HEK293 (cell line): ENCODE measurements around the gene SGCB.

ENCODE experiments used
- CTCF ChIA-PET: fragments of 350-600 bp; formaldehyde crosslinking; extraction: SDS; loops from one replicate; lab custom pipeline; 2021; ENCODE audit warnings: antibody characterized with exemption; lab: Yijun Ruan, JAX
- POLR2A ChIA-PET: fragments of 300-600 bp; formaldehyde crosslinking; extraction: SDS; loops from one replicate; lab custom pipeline; 2020; ENCODE audit warnings: antibody characterized with exemption, inconsistent platforms; lab: Yijun Ruan, JAX
- H3K27ac ChIP-seq: fragments of 200-500 bp; sonication (Bioruptor generic); 2 replicates; pipeline ENCODE4 v1.5.1; 2014; ENCODE audit warnings: low read depth, low read length, control low read depth, inconsistent platforms; ENCODE audit errors: extremely low read depth
- H3K36me3 ChIP-seq, 2 experiments: fragments of 200-500 bp in 1 of 2; sonication (Bioruptor generic) in 1 of 2; 1 replicate in 1 of 2; 2 replicates in 1 of 2; pipeline ENCODE4 v1.5.1; 2014 to 2017; ENCODE audit warnings: inconsistent platforms in 2 of 2, low read length in 2 of 2; ENCODE audit not compliant: control insufficient read depth in 2 of 2, insufficient read depth in 1 of 2
- H3K4me1 ChIP-seq: fragments of 200-500 bp; sonication (Bioruptor generic); 2 replicates; pipeline ENCODE4 v1.5.1; 2014; ENCODE audit warnings: mild to moderate bottlenecking, low read length, inconsistent platforms; ENCODE audit not compliant: control insufficient read depth, insufficient read depth
- H3K4me3 ChIP-seq: 2 replicates; pipeline ENCODE4 v1.5.1; 2011; ENCODE audit warnings: low read depth, mild to moderate bottlenecking, control low read depth, low read length, moderate library complexity
- H3K9me3 ChIP-seq: fragments of 200-500 bp; sonication (Bioruptor generic); 2 replicates; pipeline ENCODE4 v1.5.1; 2014; ENCODE audit warnings: low read depth, low read length, inconsistent platforms; ENCODE audit not compliant: control insufficient read depth, insufficient read depth
- ELK4 ChIP-seq: IDR thresholded peaks from 2 replicates; pipeline ENCODE4 v1.6.1; 2011; ENCODE audit warnings: mild to moderate bottlenecking, low read depth, low read length, borderline replicate concordance
- KLF16 ChIP-seq: fragments of 450-650 bp; formaldehyde crosslinking; IDR thresholded peaks from 2 replicates; pipeline ENCODE4 v1.5.1; 2017; ENCODE audit warnings: missing biosample characterization, missing genetic modification characterization
- MZF1 ChIP-seq: fragments of 450-650 bp; formaldehyde crosslinking; IDR thresholded peaks from 2 replicates; pipeline ENCODE4 v1.5.1; 2017; ENCODE audit warnings: missing biosample characterization, missing genetic modification characterization, borderline replicate concordance
- PRDM2 ChIP-seq: fragments of 450-650 bp; formaldehyde crosslinking; IDR thresholded peaks from 2 replicates; pipeline ENCODE4 v1.5.1; 2016; ENCODE audit warnings: missing biosample characterization, missing genetic modification characterization, borderline replicate concordance
- RBAK ChIP-seq: fragments of 450-650 bp; formaldehyde crosslinking; IDR thresholded peaks from 2 replicates; pipeline ENCODE4 v1.5.1; 2016; ENCODE audit warnings: missing biosample characterization, missing genetic modification characterization
- YY1 ChIP-seq: fragments of 450-650 bp; formaldehyde crosslinking; IDR thresholded peaks from 2 replicates; pipeline ENCODE4 v1.5.1; 2018; ENCODE audit warnings: missing biosample characterization, missing genetic modification characterization
- ZIC2 ChIP-seq: fragments of 450-650 bp; formaldehyde crosslinking; IDR thresholded peaks from 2 replicates; pipeline ENCODE4 v1.5.1; 2016; ENCODE audit warnings: missing biosample characterization, missing genetic modification characterization
- ZNF18 ChIP-seq: fragments of 450-650 bp; formaldehyde crosslinking; IDR thresholded peaks from 2 replicates; pipeline ENCODE4 v1.5.1; 2016; ENCODE audit warnings: missing biosample characterization, missing genetic modification characterization
- ZNF248 ChIP-seq: fragments of 450-650 bp; formaldehyde crosslinking; IDR thresholded peaks from 2 replicates; pipeline ENCODE4 v1.5.1; 2017; ENCODE audit warnings: missing biosample characterization, missing genetic modification characterization
- ZNF26 ChIP-seq: fragments of 450-650 bp; formaldehyde crosslinking; IDR thresholded peaks from 2 replicates; pipeline ENCODE4 v1.5.1; 2016; ENCODE audit warnings: missing biosample characterization, missing genetic modification characterization
- ZNF398 ChIP-seq: fragments of 450-650 bp; formaldehyde crosslinking; IDR thresholded peaks from 2 replicates; pipeline ENCODE4 v1.5.1; 2017; ENCODE audit warnings: missing biosample characterization, missing genetic modification characterization
- ZNF404 ChIP-seq: fragments of 450-650 bp; formaldehyde crosslinking; IDR thresholded peaks from 2 replicates; pipeline ENCODE4 v1.5.1; 2017; ENCODE audit warnings: missing biosample characterization, missing genetic modification characterization
- ZNF521 ChIP-seq: fragments of 450-650 bp; formaldehyde crosslinking; IDR thresholded peaks from 2 replicates; pipeline ENCODE4 v1.5.1; 2017; ENCODE audit warnings: missing biosample characterization, mild to moderate bottlenecking, missing genetic modification characterization
- ZNF747 ChIP-seq: fragments of 450-650 bp; formaldehyde crosslinking; IDR thresholded peaks from 2 replicates; pipeline ENCODE4 v1.5.1; 2016; ENCODE audit warnings: missing biosample characterization, missing genetic modification characterization

Gene SGCB

GRCh38 chr4:52049266-52049665 lies 11.2 kb upstream of the SGCB start:
- POLR2A ChIA-PET: no interaction called here
- Histone ChIP-seq H3K4me1 (no peaks in the 10 kb centered on the region), H3K27ac (no peak overlapping the region), H3K36me3 (no peaks in the 10 kb centered on the region), H3K4me3 (no peak overlapping the region), H3K9me3 (no peaks in the 10 kb centered on the region)
- CTCF ChIA-PET: no interaction called here
- no peak for TF ChIP-seq ZNF398 (tag by site-specific recombination)
- no peak for TF ChIP-seq ZNF26 (tag by site-specific recombination)
- TF ChIP-seq PRDM2: no peak
- TF ChIP-seq ZNF404 (tag by site-specific recombination): no peak
- no peak for TF ChIP-seq MZF1 (tag by site-specific recombination)
- no peak for TF ChIP-seq KLF16 (tag by site-specific recombination)
- no peak for TF ChIP-seq YY1 (tag by site-specific recombination)
- no peak for TF ChIP-seq ZNF18 (tag by site-specific recombination)
- no peak for TF ChIP-seq ZIC2 (tag by site-specific recombination)
- no peak for TF ChIP-seq ZNF521 (tag by site-specific recombination)
- no peak for TF ChIP-seq ZNF747
- TF ChIP-seq ZNF248 (tag by site-specific recombination): no peak
- no peak for TF ChIP-seq RBAK (tag by site-specific recombination)
- no peak for TF ChIP-seq ELK4
